ENCODE measurements around the gene GRIP2. TPM values are rescaled to one million over a fixed set of nuclear protein-coding genes. Genes with fewer than 3 reads are reported as not detected.

GRIP2 gene
- polyA plus RNA-seq, 1 donor (not counting 4 experiments of a cell fraction or from before 2014, with no cell fraction given) = 0.01 TPM

DNA sequence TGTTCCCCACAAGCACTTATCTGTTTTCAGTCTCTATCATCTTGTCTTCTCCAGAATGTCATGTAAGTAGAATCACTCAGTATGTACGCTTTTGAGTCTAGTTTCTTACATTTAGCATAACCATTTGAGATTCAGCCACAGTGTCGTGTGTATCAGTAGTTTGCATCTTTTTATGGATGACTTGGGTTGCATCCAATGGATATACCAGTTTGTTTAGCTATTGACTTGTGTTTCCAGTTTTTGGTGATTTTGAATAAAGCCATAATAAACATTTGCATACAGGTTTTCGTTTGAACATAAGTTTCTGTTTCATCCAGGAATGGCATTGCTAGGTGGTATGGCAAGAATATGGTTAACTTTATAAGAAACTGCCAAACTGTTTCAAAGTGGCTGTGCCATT, 12.1 kb downstream of the GRIP2 start:
- no peaks in the 10 kb centered on the region for H3K9me3 ChIP-seq (ENCODE audit: control insufficient read depth, low read depth, low read length)
- H3K4me3 ChIP-seq (ENCODE audit: control insufficient read depth in 2 of 3, extremely low read depth in 1 of 3, insufficient read depth in 2 of 3, low read depth in 1 of 3, low read length in 3 of 3) = no peak overlapping the region
- no peaks in the 10 kb centered on the region for H3K36me3 ChIP-seq (ENCODE audit: control insufficient read depth in 2 of 2, extremely low read depth in 1 of 2, insufficient read depth in 2 of 2, low read length in 2 of 2)
- no peak overlapping the region for H3K9ac ChIP-seq (ENCODE audit: control insufficient read depth, extremely low read depth, insufficient read depth, low read length)
- H3K79me2 ChIP-seq (ENCODE audit: control insufficient read depth, insufficient read depth, low read length) = no peaks in the 10 kb centered on the region
- dilution Hi-C loops (cut with MboI; ENCODE audit: extremely low pct_ligation_motif_present, low sequenced_read_pairs) = no loop called here
- DNase-seq (ENCODE audit: low read depth, low spot score) (no peak), FAIRE-seq (no peak)
- TF ChIP-seq EZH2 (IDR thresholded peaks at IDR 0.05; ENCODE audit: low read length) = no peak
- TF ChIP-seq, protein P1, sequence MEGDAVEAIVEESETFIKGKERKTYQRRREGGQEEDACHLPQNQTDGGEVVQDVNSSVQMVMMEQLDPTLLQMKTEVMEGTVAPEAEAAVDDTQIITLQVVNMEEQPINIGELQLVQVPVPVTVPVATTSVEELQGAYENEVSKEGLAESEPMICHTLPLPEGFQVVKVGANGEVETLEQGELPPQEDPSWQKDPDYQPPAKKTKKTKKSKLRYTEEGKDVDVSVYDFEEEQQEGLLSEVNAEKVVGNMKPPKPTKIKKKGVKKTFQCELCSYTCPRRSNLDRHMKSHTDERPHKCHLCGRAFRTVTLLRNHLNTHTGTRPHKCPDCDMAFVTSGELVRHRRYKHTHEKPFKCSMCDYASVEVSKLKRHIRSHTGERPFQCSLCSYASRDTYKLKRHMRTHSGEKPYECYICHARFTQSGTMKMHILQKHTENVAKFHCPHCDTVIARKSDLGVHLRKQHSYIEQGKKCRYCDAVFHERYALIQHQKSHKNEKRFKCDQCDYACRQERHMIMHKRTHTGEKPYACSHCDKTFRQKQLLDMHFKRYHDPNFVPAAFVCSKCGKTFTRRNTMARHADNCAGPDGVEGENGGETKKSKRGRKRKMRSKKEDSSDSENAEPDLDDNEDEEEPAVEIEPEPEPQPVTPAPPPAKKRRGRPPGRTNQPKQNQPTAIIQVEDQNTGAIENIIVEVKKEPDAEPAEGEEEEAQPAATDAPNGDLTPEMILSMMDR (optimal IDR thresholded peaks at IDR 0.05 in 1 of 3, IDR thresholded peaks at IDR 0.05 in 1 of 3, conservative IDR thresholded peaks at IDR 0.05 in 1 of 3; ENCODE audit: extremely low read depth in 1 of 3, insufficient read depth in 2 of 3, low read length in 3 of 3) = no peak
- no peaks in the 10 kb centered on the region for H3K9me1 ChIP-seq (ENCODE audit: control insufficient read depth, extremely low read depth, insufficient read depth, low read length)
- peaks cover 14% of the 10 kb centered on the region for H3K4me1 ChIP-seq (ENCODE audit: control insufficient read depth, extremely low read depth, insufficient read depth, low read length)
- no peaks in the 10 kb centered on the region for H4K20me1 ChIP-seq (ENCODE audit: control insufficient read depth, extremely low read depth, insufficient read depth, low read length)
- no peaks in the 10 kb centered on the region for H3K27me3 ChIP-seq (ENCODE audit: control insufficient read depth, extremely low read depth, insufficient read depth, low read length)
- no peak overlapping the region for H3K27ac ChIP-seq (ENCODE audit: control insufficient read depth, insufficient read depth, low read length)
- no peak overlapping the region for H3K4me2 ChIP-seq (ENCODE audit: control insufficient read depth, extremely low read depth, insufficient read depth, low read depth, low read length)
- H2AFZ ChIP-seq (ENCODE audit: control insufficient read depth, low read length) = no peak overlapping the region

- Histone ChIP-seq H3K27me3 (ENCODE audit: control insufficient read depth, extremely low read depth, insufficient read depth, low read length) (peaks cover 4% of the 10 kb centered on the region), H3K36me3 (ENCODE audit: control insufficient read depth in 2 of 2, extremely low read depth in 1 of 2, insufficient read depth in 2 of 2, low read length in 2 of 2) (no peaks in the 10 kb centered on the region), H3K9me1 (ENCODE audit: control insufficient read depth, extremely low read depth, insufficient read depth, low read length) (no peaks in the 10 kb centered on the region), H4K20me1 (ENCODE audit: control insufficient read depth, extremely low read depth, insufficient read depth, low read length) (peaks cover 4% of the 10 kb centered on the region), H3K27ac (ENCODE audit: control insufficient read depth, insufficient read depth, low read length) (no peak overlapping the region), H2AFZ (ENCODE audit: control insufficient read depth, low read length) (peak overlapping the region; percentile 51), H3K9ac (ENCODE audit: control insufficient read depth, extremely low read depth, insufficient read depth, low read length) (no peak overlapping the region), H3K4me1 (ENCODE audit: control insufficient read depth, extremely low read depth, insufficient read depth, low read length) (peaks cover 10% of the 10 kb centered on the region), H3K4me3 (ENCODE audit: control insufficient read depth in 2 of 3, extremely low read depth in 1 of 3, insufficient read depth in 2 of 3, low read depth in 1 of 3, low read length in 3 of 3) (peak overlapping the region in 1 of 3 experiments; percentile 40), H3K9me3 (ENCODE audit: control insufficient read depth, low read depth, low read length) (no peaks in the 10 kb centered on the region), H3K79me2 (ENCODE audit: control insufficient read depth, insufficient read depth, low read length) (no peaks in the 10 kb centered on the region), H3K4me2 (ENCODE audit: control insufficient read depth, extremely low read depth, insufficient read depth, low read depth, low read length) (peak overlapping the region; percentile 24)
- dilution Hi-C loops (cut with MboI; ENCODE audit: extremely low pct_ligation_motif_present, low sequenced_read_pairs) = no loop called here
- TF ChIP-seq EZH2 (IDR thresholded peaks at IDR 0.05; ENCODE audit: low read length) = no peak
- TF ChIP-seq, protein P1 (optimal IDR thresholded peaks at IDR 0.05 in 1 of 3, IDR thresholded peaks at IDR 0.05 in 1 of 3, conservative IDR thresholded peaks at IDR 0.05 in 1 of 3; ENCODE audit: extremely low read depth in 1 of 3, insufficient read depth in 2 of 3, low read length in 3 of 3) = no peak
- no peak for DNase-seq (ENCODE audit: low read depth, low spot score)
- FAIRE-seq = peak; percentile 74
Observed at GRCh38 chr3:14525685-14526631, 14.2 kb downstream of the GRIP2 start.
